Measurements from ENCODE around the gene ADCY10.

GRCh38 chr1:167913895-167914496 lies at the start of gene ADCY10:
- no peak for TF ChIP-seq CTCF (IDR thresholded peaks at IDR 0.05; ENCODE audit: poor library complexity)
- TF ChIP-seq EZH2 (IDR thresholded peaks at IDR 0.05; ENCODE audit: borderline replicate concordance): no peak
- no peak for TF ChIP-seq EZH2phosphoT487 (IDR thresholded peaks at IDR 0.05; ENCODE audit: low read depth, severe bottlenecking, unreplicated experiment)

Measured in hepatocyte (in vitro differentiated cells).